Keratinocyte (primary cell): ENCODE data around the gene SIDT1. TPM values are rescaled to one million over a fixed set of nuclear protein-coding genes. Genes with fewer than 3 reads are reported as not detected.

Experiments used
- DNase-seq: peaks from one replicate; pipeline ENCODE4 v3.0.0-alpha.2; 2011; ENCODE audit warnings: low read depth, missing footprints, low spot score
- FAIRE-seq: peaks from 2 replicates; lab custom pipeline; 2011; peaks lifted over from hg19 to GRCh38; lab: Jason Lieb, UNC
- H2AFZ ChIP-seq: 2 replicates; pipeline ENCODE4 v1.6.0; 2012; ENCODE audit warnings: low read length, control low read depth, inconsistent platforms; ENCODE audit not compliant: control insufficient read depth
- H3K27ac ChIP-seq: 2 replicates; pipeline ENCODE4 v1.5.1; 2011; ENCODE audit warnings: low read length; ENCODE audit not compliant: control insufficient read depth, insufficient read depth
- H3K27me3 ChIP-seq: 3 replicates; pipeline ENCODE4 v1.6.0; 2011; ENCODE audit warnings: low read length; ENCODE audit not compliant: control insufficient read depth, insufficient read depth; ENCODE audit errors: extremely low read depth
- H3K36me3 ChIP-seq, 2 experiments: 2 replicates in 1 of 2; 3 replicates in 1 of 2; pipeline ENCODE4 v1.5.1; 2011; ENCODE audit warnings: low read length in 2 of 2, mild to moderate bottlenecking in 1 of 2; ENCODE audit not compliant: control insufficient read depth in 2 of 2, insufficient read depth in 2 of 2; ENCODE audit errors: extremely low read depth in 1 of 2
- H3K4me1 ChIP-seq: 3 replicates; pipeline ENCODE4 v1.5.1; 2011; ENCODE audit warnings: low read length; ENCODE audit not compliant: control insufficient read depth, insufficient read depth; ENCODE audit errors: extremely low read depth
- H3K4me2 ChIP-seq: 3 replicates; pipeline ENCODE4 v1.6.0; 2011; ENCODE audit warnings: low read depth, low read length; ENCODE audit not compliant: control insufficient read depth, insufficient read depth; ENCODE audit errors: extremely low read depth
- H3K4me3 ChIP-seq, 3 experiments: fragments of 200-600 bp in 1 of 3; sonication (generic) in 1 of 3; 2 replicates in 2 of 3; 3 replicates in 1 of 3; pipeline ENCODE4 v1.5.1; 2011 to 2016; ENCODE audit warnings: low read length in 3 of 3, mild to moderate bottlenecking in 3 of 3, control low read depth in 2 of 3, inconsistent platforms in 1 of 3, low read depth in 1 of 3, mixed read lengths in 1 of 3, mixed run types in 1 of 3, moderate library complexity in 1 of 3; ENCODE audit not compliant: control insufficient read depth in 2 of 3, insufficient read depth in 2 of 3; ENCODE audit errors: extremely low read depth in 1 of 3
- H3K79me2 ChIP-seq: 2 replicates; pipeline ENCODE4 v1.6.0; 2012; ENCODE audit warnings: low read length; ENCODE audit not compliant: control insufficient read depth, insufficient read depth
- H3K9ac ChIP-seq: 3 replicates; pipeline ENCODE4 v1.6.0; 2011; ENCODE audit warnings: low read length; ENCODE audit not compliant: control insufficient read depth, insufficient read depth; ENCODE audit errors: extremely low read depth
- H3K9me1 ChIP-seq: 3 replicates; pipeline ENCODE4 v1.6.0; 2011; ENCODE audit warnings: low read length; ENCODE audit not compliant: control insufficient read depth, insufficient read depth; ENCODE audit errors: extremely low read depth
- H3K9me3 ChIP-seq: 2 replicates; pipeline ENCODE4 v1.5.1; 2012; ENCODE audit warnings: low read depth, low read length; ENCODE audit not compliant: control insufficient read depth
- H4K20me1 ChIP-seq: 3 replicates; pipeline ENCODE4 v1.6.0; 2011; ENCODE audit warnings: low read length; ENCODE audit not compliant: control insufficient read depth, insufficient read depth; ENCODE audit errors: extremely low read depth
- EZH2 ChIP-seq: IDR thresholded peaks from one replicate; pipeline ENCODE4 v1.6.1; 2012; ENCODE audit warnings: inconsistent platforms, mild to moderate bottlenecking, low read length, moderate library complexity
- dilution Hi-C: fragments of 300-500 bp; cut with MboI; formaldehyde crosslinking; loops from one replicate; pipeline ENCODE4 v1.7.0; 2020; ENCODE audit warnings: low sequenced_read_pairs; ENCODE audit not compliant: extremely low pct_ligation_motif_present
- polyA plus RNA-seq, 5 experiments: library from polyadenylated mRNA; depleted of rRNA in 3 of 5; stranded (reverse) in 3 of 5; stranded (forward) in 1 of 5; unstranded in 1 of 5; fragments of >200 nt; gene quantifications; 1 replicate in 1 of 5; 2 replicates in 3 of 5; 3 replicates in 1 of 5; pipeline versions ENCODE4 v1.2.1 to v1.2.3, GENCODE V29; 2011 to 2012; ENCODE audit warnings: missing spikeins in 2 of 5, low read depth in 1 of 5, low replicate concordance in 1 of 5
- TF ChIP-seq, protein P1 (sequence below), 3 experiments: IDR thresholded peaks in 1 of 3; conservative IDR thresholded peaks in 1 of 3; optimal IDR thresholded peaks in 1 of 3; 2 replicates in 2 of 3; 3 replicates in 1 of 3; pipeline versions ENCODE3 to v1.5.1; 2011; ENCODE audit warnings: low read length in 3 of 3, mild to moderate bottlenecking in 3 of 3, moderate library complexity in 2 of 3, control low read depth in 1 of 3, inconsistent platforms in 1 of 3; ENCODE audit not compliant: insufficient read depth in 2 of 3; ENCODE audit errors: extremely low read depth in 1 of 3

SIDT1 gene
- polyA plus RNA-seq, 1 donor (not counting 4 experiments of a cell fraction or from before 2014, with no cell fraction given): 0.12 TPM

DNA sequence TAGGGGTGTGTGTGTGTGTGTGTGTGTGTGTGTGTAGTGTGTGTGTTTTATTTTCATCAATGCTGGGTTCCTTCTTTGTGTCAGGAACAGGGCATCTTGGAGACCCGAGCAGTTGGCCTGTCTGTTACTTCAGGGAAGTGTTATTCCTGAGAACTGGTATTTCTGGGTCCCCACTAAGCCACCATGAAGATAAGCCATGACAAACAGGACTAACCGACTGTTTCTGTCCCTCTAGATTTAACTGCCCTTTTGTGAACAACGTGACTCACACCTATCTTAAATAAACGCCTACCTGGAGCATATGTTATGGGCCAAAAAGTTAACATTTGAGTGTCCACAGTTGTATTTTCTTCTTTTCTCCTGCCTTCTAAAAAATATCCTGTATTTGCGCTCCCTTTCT is 19.5 kb downstream of the SIDT1 start:
- TF ChIP-seq, protein P1, sequence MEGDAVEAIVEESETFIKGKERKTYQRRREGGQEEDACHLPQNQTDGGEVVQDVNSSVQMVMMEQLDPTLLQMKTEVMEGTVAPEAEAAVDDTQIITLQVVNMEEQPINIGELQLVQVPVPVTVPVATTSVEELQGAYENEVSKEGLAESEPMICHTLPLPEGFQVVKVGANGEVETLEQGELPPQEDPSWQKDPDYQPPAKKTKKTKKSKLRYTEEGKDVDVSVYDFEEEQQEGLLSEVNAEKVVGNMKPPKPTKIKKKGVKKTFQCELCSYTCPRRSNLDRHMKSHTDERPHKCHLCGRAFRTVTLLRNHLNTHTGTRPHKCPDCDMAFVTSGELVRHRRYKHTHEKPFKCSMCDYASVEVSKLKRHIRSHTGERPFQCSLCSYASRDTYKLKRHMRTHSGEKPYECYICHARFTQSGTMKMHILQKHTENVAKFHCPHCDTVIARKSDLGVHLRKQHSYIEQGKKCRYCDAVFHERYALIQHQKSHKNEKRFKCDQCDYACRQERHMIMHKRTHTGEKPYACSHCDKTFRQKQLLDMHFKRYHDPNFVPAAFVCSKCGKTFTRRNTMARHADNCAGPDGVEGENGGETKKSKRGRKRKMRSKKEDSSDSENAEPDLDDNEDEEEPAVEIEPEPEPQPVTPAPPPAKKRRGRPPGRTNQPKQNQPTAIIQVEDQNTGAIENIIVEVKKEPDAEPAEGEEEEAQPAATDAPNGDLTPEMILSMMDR (optimal IDR thresholded peaks at IDR 0.05 in 1 of 3, IDR thresholded peaks at IDR 0.05 in 1 of 3, conservative IDR thresholded peaks at IDR 0.05 in 1 of 3; ENCODE audit: extremely low read depth in 1 of 3, insufficient read depth in 2 of 3, low read length in 3 of 3): no peak
- TF ChIP-seq EZH2: no peak
- H3K27me3 ChIP-seq: no peaks in the 10 kb centered on the region
- H2AFZ ChIP-seq: no peak overlapping the region
- dilution Hi-C loops: no loop called here
- H3K79me2 ChIP-seq: no peaks in the 10 kb centered on the region
- no peak overlapping the region for H3K9ac ChIP-seq
- H3K4me3 ChIP-seq: no peak overlapping the region
- no peaks in the 10 kb centered on the region for H3K9me1 ChIP-seq
- H4K20me1 ChIP-seq: no peaks in the 10 kb centered on the region
- peaks cover 4% of the 10 kb centered on the region for H3K4me1 ChIP-seq
- H3K27ac ChIP-seq: no peak overlapping the region
- FAIRE-seq (no peak), DNase-seq (no peak)
- no peaks in the 10 kb centered on the region for H3K9me3 ChIP-seq
- no peaks in the 10 kb centered on the region for H3K36me3 ChIP-seq
- H3K4me2 ChIP-seq: no peak overlapping the region

DNA sequence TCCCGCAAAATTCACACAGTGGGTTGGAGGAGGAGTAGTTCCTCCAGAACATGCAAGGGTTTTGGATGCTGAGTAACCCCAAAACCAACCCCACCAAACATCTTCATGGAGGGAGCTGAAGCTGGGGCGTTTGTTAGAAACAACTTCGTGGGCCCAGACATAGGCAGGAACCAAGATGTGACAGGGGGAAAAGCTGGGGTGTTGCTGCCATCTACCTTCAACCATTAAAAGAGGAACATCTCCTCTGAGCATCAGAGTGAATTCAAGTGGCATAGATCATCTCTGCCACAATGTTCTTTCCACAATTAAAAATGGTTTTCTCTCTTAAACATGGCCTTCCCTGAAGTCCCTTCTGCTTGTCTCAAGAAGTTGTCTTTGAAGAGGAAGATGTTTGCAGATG is 20.5 kb downstream of the SIDT1 start:
- H3K27me3 ChIP-seq: no peaks in the 10 kb centered on the region
- no peaks in the 10 kb centered on the region for H3K36me3 ChIP-seq
- H3K9ac ChIP-seq: no peak overlapping the region
- TF ChIP-seq, protein P1 (optimal IDR thresholded peaks at IDR 0.05 in 1 of 3, IDR thresholded peaks at IDR 0.05 in 1 of 3, conservative IDR thresholded peaks at IDR 0.05 in 1 of 3; ENCODE audit: extremely low read depth in 1 of 3, insufficient read depth in 2 of 3, low read length in 3 of 3): peak in 1 of 3 experiments; percentile 48
- TF ChIP-seq EZH2: no peak
- no peak overlapping the region for H2AFZ ChIP-seq
- no peak overlapping the region for H3K4me3 ChIP-seq
- H3K79me2 ChIP-seq: no peaks in the 10 kb centered on the region
- no peaks in the 10 kb centered on the region for H3K9me3 ChIP-seq
- no peak for FAIRE-seq
- peaks cover 15% of the 10 kb centered on the region for H3K4me1 ChIP-seq
- no peaks in the 10 kb centered on the region for H4K20me1 ChIP-seq
- dilution Hi-C loops: no loop called here
- peaks cover 2% of the 10 kb centered on the region for H3K9me1 ChIP-seq
- DNase-seq: no peak
- H3K27ac ChIP-seq: no peak overlapping the region
- H3K4me2 ChIP-seq: no peak overlapping the region
